Measurements from ENCODE around the gene ADAM10.

Gene ADAM10

DNA sequence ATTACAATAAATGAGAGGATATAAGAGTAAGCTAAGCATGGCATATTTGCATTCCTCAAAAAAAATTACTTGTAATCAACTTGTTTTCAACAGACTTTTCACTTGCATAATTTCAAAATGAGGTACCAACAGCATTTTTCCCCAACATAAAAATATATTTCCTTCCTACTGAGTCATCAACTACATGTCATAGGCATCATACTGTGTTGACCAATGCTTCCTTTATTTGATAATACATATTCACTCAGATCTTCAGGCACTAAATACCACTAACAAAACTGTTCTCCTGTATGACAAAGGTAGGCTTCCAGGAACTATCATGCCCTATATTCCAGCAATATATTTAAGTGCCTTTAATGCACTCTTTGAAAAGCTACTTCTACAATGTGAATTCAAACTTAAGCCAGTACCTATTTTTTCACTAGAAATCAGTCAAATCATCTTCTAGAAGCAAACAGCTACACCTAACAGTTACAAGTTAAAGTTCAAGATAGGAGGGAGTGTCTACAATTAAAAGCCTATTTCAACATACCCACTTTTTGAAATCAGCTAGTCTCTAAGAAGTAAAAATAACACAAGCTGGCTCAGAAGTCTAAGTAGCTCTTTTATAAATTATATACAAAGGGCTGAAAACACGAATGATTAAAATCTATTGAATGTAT lies 11.3 kb downstream of the ADAM10 start:
- Histone ChIP-seq H3K27ac (ENCODE audit: low read depth, low read length, severe bottlenecking) (no peak overlapping the region), H3K36me3 (ENCODE audit: control insufficient read depth, insufficient read depth, low read length) (no peaks in the 10 kb centered on the region), H3K9me3 (ENCODE audit: control insufficient read depth, low read length) (no peaks in the 10 kb centered on the region), H3K4me1 (ENCODE audit: control insufficient read depth, insufficient read depth, low read length, poor library complexity, severe bottlenecking) (peaks cover 30% of the 10 kb centered on the region), H3K4me3 (ENCODE audit: extremely low read depth, insufficient read depth, low read length, poor library complexity, severe bottlenecking) (no peak overlapping the region)
- no CpG with 5 or more reads among the region's 1 CpG for WGBS, 2 experiments (ENCODE audit: insufficient coverage in 2 of 2)

DNA sequence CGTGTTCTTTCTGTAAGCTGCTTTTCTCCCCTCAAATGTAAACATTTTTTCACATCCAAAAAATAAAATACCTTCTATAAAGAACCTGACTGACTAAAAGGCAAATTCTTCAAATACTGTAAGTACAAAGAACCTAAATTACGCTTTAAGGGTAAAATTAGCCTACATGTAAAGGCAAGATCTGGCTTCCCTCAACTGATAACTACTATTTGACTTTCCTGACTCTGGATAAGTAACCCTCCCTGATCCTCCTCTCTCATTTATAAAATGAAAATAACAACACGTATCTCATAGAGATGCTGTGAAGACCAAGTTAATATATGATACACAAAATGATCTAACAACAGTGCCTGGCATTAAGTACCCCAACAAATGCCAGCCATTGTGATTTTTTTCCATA lies 12.2 kb downstream of the ADAM10 start:
- H3K27ac ChIP-seq (ENCODE audit: low read depth, low read length, severe bottlenecking) = no peak overlapping the region
- 100% methylated on average over 1 of the region's 3 CpGs; no CpG with 5 or more reads in 1 of the 2 experiments for WGBS, 2 experiments (ENCODE audit: insufficient coverage in 2 of 2)
- H3K36me3 ChIP-seq (ENCODE audit: control insufficient read depth, insufficient read depth, low read length) = no peaks in the 10 kb centered on the region
- no peaks in the 10 kb centered on the region for H3K9me3 ChIP-seq (ENCODE audit: control insufficient read depth, low read length)
- H3K4me1 ChIP-seq (ENCODE audit: control insufficient read depth, insufficient read depth, low read length, poor library complexity, severe bottlenecking) = peaks cover 29% of the 10 kb centered on the region
- H3K4me3 ChIP-seq (ENCODE audit: extremely low read depth, insufficient read depth, low read length, poor library complexity, severe bottlenecking) = no peak overlapping the region

DNA sequence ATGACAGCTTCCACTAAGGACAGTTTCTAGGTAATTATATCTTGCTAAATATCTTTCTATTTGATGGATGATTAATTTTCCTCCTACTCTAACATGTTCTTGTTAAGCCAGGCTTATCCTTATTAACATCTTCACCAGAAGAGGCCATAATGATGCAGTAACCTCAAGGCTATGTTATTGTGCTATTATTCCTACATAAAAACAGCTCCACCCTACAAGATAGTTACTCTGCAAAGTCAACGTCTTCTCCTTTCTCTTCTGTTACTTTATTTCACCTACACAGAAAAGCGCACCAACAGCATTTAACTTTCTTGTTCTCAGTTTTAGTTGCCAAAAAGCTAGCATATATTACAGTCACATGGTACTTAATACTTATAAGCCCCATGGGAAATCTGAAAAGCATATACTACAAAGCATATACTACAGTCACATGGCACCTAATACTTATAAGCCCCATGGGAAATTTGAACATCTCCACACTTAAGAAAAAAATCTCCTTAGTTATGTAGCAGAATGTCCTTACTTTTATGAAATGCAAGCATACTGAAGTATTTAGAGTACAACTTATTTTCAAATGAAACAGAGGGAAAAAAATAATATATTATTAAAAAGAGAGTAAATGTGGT lies 13.4 kb downstream of the ADAM10 start:
- Histone ChIP-seq H3K4me1 (ENCODE audit: control insufficient read depth, insufficient read depth, low read length, poor library complexity, severe bottlenecking) (peaks cover 25% of the 10 kb centered on the region), H3K4me3 (ENCODE audit: extremely low read depth, insufficient read depth, low read length, poor library complexity, severe bottlenecking) (no peak overlapping the region), H3K36me3 (ENCODE audit: control insufficient read depth, insufficient read depth, low read length) (peaks cover 5% of the 10 kb centered on the region), H3K27ac (ENCODE audit: low read depth, low read length, severe bottlenecking) (no peak overlapping the region), H3K9me3 (ENCODE audit: control insufficient read depth, low read length) (no peaks in the 10 kb centered on the region)
- 90 to 95% methylated on average over 2 of the region's 2 CpGs for WGBS, 2 experiments (ENCODE audit: insufficient coverage in 2 of 2)

DNA sequence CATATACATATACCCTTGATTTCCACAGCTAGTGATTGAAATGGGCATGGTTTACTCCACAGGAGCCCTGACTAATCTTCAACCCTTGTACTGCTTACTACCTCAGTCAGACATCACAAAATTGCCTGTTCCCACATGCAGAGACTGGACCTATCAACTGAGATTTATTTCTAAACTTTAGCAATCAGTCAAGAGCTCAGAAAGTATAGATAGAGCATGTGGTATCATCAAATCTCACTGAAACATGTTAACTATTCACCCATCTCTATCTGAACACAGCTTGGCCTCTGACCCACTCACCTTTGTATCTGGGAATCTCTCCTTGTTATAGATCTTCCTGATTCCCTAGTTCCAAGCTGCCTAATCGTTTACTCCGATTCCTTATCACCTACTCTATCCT lies 14.6 kb downstream of the ADAM10 start:
- Histone ChIP-seq H3K27ac (ENCODE audit: low read depth, low read length, severe bottlenecking) (no peak overlapping the region), H3K9me3 (ENCODE audit: control insufficient read depth, low read length) (no peaks in the 10 kb centered on the region), H3K4me3 (ENCODE audit: extremely low read depth, insufficient read depth, low read length, poor library complexity, severe bottlenecking) (no peak overlapping the region), H3K36me3 (ENCODE audit: control insufficient read depth, insufficient read depth, low read length) (peaks cover 11% of the 10 kb centered on the region), H3K4me1 (ENCODE audit: control insufficient read depth, insufficient read depth, low read length, poor library complexity, severe bottlenecking) (peaks cover 31% of the 10 kb centered on the region)
- WGBS, 2 experiments (ENCODE audit: insufficient coverage in 2 of 2) = 83 to 84% methylated on average over 2 of the region's 2 CpGs

DNA sequence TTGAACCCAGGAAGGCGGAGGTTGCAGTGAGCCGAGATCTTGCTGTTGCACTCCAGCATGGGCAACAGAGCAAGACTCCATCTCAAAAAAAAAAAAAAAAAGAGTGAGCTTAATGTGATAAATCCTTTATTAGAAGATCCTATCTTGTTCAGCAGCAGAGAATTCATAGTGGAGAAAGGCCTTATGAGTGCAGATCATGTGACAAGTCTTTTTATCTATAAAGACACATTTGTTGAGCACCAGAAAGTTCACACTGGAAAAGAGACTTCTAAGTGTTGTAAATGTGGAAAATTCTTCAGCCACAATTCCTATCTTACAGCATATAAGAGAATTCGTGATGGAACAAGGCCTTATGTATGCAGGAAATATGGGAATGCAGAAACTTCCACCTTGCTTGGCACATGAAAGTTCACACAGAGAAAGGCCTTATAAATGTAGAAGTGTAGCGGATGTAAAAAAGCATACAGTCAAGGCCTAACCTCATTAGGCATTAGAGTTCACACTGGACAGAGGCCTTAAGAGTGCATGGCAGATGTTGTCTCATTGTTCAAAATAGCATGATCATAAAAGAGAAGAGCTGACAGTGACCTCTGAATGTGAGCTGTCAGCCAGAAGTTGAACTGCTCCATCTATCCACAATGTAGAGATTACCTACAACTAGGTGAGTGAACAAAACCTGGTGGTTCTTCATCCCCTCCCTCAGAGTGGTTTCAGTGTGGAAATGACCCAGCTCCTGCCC lies 16.7 kb downstream of the ADAM10 start:
- WGBS, 2 experiments (ENCODE audit: insufficient coverage in 2 of 2) = 92 to 100% methylated on average over 2 of the region's 4 CpGs
- Histone ChIP-seq H3K9me3 (ENCODE audit: control insufficient read depth, low read length) (no peaks in the 10 kb centered on the region), H3K27ac (ENCODE audit: low read depth, low read length, severe bottlenecking) (peak overlapping the region; percentile 94), H3K4me3 (ENCODE audit: extremely low read depth, insufficient read depth, low read length, poor library complexity, severe bottlenecking) (no peak overlapping the region), H3K4me1 (ENCODE audit: control insufficient read depth, insufficient read depth, low read length, poor library complexity, severe bottlenecking) (peaks cover 28% of the 10 kb centered on the region), H3K36me3 (ENCODE audit: control insufficient read depth, insufficient read depth, low read length) (peaks cover 21% of the 10 kb centered on the region)

DNA sequence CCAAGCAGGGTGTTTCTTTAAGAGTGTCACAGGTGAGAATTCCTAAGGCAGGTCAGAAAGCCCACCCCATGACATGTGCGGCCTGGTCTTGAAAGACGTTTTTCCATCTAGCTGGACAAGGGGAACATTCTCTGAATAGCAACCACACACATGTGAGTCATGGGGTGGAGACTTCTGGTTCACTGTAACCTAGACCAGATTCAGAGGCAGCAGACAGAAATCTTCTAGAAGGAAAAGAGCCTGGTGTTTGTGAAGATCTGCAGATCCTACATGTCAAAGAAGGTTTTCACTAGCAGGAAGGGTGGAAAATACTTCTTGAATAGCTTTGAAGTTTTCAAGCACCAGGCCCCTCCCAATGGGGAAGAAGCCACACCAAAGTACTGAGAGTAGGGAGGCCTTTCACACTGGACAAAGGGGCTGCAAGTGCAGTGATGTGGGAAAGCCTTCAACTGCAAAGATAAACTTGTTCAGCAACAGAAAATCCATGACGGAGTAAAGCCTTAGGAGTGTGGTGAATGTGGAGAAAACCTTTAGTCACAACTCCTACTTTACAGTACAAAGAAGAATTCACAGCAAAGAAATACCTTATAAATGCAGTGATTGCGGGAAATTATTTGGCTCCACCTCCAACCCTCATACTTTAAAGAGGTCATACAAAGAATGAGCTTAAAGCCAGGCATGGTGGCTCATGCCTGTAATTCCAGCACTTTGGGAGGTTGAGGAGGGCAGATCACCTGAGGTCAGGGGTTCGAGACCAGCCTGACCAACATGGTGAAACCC lies 17.6 kb downstream of the ADAM10 start:
- Histone ChIP-seq H3K27ac (ENCODE audit: low read depth, low read length, severe bottlenecking) (peak overlapping the region; percentile 94), H3K9me3 (ENCODE audit: control insufficient read depth, low read length) (no peaks in the 10 kb centered on the region), H3K4me1 (ENCODE audit: control insufficient read depth, insufficient read depth, low read length, poor library complexity, severe bottlenecking) (peaks cover 22% of the 10 kb centered on the region), H3K4me3 (ENCODE audit: extremely low read depth, insufficient read depth, low read length, poor library complexity, severe bottlenecking) (no peak overlapping the region), H3K36me3 (ENCODE audit: control insufficient read depth, insufficient read depth, low read length) (peaks cover 21% of the 10 kb centered on the region)
- WGBS, 2 experiments (ENCODE audit: insufficient coverage in 2 of 2) = 82 to 95% methylated on average over 2 to 3 of the region's 5 CpGs

DNA sequence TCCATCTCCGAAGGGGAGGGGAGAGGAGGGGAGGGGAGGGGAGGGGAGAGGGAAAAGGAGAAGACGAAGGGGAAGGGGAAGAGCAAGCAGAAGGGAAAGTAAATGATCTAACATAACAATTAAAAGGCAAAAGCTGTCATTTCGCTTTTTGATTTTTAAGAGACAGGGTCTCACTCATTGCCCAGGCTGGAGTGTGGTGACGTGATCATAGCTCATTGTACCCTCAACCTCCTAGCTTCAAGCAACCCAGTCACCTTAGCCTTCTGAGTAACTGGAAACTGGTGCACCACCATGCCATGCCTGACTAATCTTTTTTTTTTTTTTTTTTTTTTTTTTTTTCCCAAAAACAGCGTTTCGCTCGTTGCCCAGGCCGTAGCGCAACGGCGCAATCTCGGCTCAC lies 22.6 kb downstream of the ADAM10 start:
- Histone ChIP-seq H3K4me1 (ENCODE audit: control insufficient read depth, insufficient read depth, low read length, poor library complexity, severe bottlenecking) (peaks cover 12% of the 10 kb centered on the region), H3K36me3 (ENCODE audit: control insufficient read depth, insufficient read depth, low read length) (peaks cover 26% of the 10 kb centered on the region), H3K9me3 (ENCODE audit: control insufficient read depth, low read length) (no peaks in the 10 kb centered on the region), H3K27ac (ENCODE audit: low read depth, low read length, severe bottlenecking) (no peak overlapping the region), H3K4me3 (ENCODE audit: extremely low read depth, insufficient read depth, low read length, poor library complexity, severe bottlenecking) (no peak overlapping the region)
- WGBS, 2 experiments (ENCODE audit: insufficient coverage in 2 of 2) = 92 to 99% methylated on average over 2 to 9 of the region's 12 CpGs

DNA sequence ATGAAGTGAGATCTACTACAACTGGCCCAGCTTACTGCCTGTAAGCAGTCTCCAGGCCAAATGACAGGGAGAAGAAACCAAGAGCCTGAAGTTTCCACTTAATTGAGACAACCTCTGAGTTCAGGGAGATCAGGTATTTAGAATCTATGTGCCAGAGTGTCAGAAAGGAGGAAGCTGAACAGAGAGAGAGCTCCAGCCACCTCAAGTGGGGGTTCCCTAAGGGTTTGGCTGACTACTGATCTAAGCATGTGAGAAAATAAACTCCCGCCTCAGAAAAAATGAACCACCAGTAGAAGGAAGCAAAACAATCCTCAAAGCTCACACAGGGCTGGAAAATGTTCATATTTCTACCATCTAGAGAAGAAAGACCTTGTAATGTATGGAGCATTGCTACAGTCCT lies 25.0 kb downstream of the ADAM10 start:
- no CpG with 5 or more reads among the region's 1 CpG for WGBS, 2 experiments (ENCODE audit: insufficient coverage in 2 of 2)
- H3K27ac ChIP-seq (ENCODE audit: low read depth, low read length, severe bottlenecking) = peak overlapping the region; percentile 47

DNA sequence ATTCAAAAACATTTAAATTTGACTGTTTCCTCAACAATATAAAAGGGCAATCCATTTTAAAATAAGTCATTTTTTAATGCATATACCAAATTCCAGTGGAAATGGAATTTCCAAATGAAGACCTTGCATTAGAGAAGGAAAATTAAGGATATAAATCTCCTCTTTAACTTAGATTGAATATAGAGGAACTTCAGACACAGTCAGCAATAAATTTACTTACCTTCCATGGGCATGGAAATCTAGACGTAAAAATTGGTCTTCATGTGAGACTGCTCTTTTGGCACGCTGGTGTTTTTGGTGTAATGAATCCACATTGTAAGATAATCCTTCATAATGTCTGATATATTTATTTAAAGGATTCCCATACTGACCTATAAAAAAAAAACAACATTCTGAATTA lies 32.1 kb downstream of the ADAM10 start:
- Histone ChIP-seq H3K4me1 (ENCODE audit: control insufficient read depth, insufficient read depth, low read length, poor library complexity, severe bottlenecking) (no peaks in the 10 kb centered on the region), H3K36me3 (ENCODE audit: control insufficient read depth, insufficient read depth, low read length) (peaks cover 33% of the 10 kb centered on the region)
- no CpG with 5 or more reads among the region's 2 CpGs for WGBS, 2 experiments (ENCODE audit: insufficient coverage in 2 of 2)

More for the DNA sequence above, 25.0 kb downstream of the ADAM10 start:
- Histone ChIP-seq H3K36me3 (ENCODE audit: control insufficient read depth, insufficient read depth, low read length) (peaks cover 15% of the 10 kb centered on the region), H3K9me3 (ENCODE audit: control insufficient read depth, low read length) (no peaks in the 10 kb centered on the region), H3K4me1 (ENCODE audit: control insufficient read depth, insufficient read depth, low read length, poor library complexity, severe bottlenecking) (no peaks in the 10 kb centered on the region), H3K4me3 (ENCODE audit: extremely low read depth, insufficient read depth, low read length, poor library complexity, severe bottlenecking) (no peak overlapping the region)

DNA sequence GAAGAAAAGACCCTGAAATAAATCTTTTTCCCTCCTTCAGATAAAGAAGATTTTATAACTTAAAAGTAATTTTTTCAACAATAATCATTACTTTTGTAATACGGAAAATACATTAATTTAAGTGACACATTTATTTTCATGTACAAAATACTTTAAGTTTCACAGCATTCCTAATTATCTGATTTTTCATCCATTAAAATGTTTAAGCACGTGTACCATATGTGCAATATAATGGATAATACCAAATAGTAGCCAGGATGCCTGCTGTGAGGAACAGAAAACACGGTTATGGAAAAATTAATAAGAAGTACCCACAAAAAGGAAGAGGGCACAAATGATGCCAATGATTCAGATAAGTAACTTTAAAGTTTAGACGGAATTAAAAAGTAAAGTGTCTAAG lies 33.5 kb downstream of the ADAM10 start:
- no peak overlapping the region for H3K27ac ChIP-seq (ENCODE audit: low read depth, low read length, severe bottlenecking)
- peaks cover 33% of the 10 kb centered on the region for H3K36me3 ChIP-seq (ENCODE audit: control insufficient read depth, insufficient read depth, low read length)
- H3K4me1 ChIP-seq (ENCODE audit: control insufficient read depth, insufficient read depth, low read length, poor library complexity, severe bottlenecking) = no peaks in the 10 kb centered on the region
- H3K9me3 ChIP-seq (ENCODE audit: control insufficient read depth, low read length) = no peaks in the 10 kb centered on the region
- 95% methylated on average over 2 of the region's 4 CpGs; no CpG with 5 or more reads in 1 of the 2 experiments for WGBS, 2 experiments (ENCODE audit: insufficient coverage in 2 of 2)
- no peak overlapping the region for H3K4me3 ChIP-seq (ENCODE audit: extremely low read depth, insufficient read depth, low read length, poor library complexity, severe bottlenecking)

More for the DNA sequence above, 32.1 kb downstream of the ADAM10 start:
- H3K27ac ChIP-seq (ENCODE audit: low read depth, low read length, severe bottlenecking) = no peak overlapping the region
- H3K4me3 ChIP-seq (ENCODE audit: extremely low read depth, insufficient read depth, low read length, poor library complexity, severe bottlenecking) = no peak overlapping the region
- no peaks in the 10 kb centered on the region for H3K9me3 ChIP-seq (ENCODE audit: control insufficient read depth, low read length)
